ENCODE data around the gene CAT. TPM values are rescaled to one million over a fixed set of nuclear protein-coding genes. Genes with fewer than 3 reads are reported as not detected.

Gene CAT
- total RNA-seq, 4 donors from 2014 or later = 72.8 to 163 (median 84.4) TPM

GRCh38 chr11:34493468-34493867 is 54.7 kb downstream of the CAT start:
- 81% methylated on average over 8 of the region's 8 CpGs for WGBS
- DNase-seq (ENCODE audit: extremely low spot score) = no peak
- TF ChIP-seq, protein P1, sequence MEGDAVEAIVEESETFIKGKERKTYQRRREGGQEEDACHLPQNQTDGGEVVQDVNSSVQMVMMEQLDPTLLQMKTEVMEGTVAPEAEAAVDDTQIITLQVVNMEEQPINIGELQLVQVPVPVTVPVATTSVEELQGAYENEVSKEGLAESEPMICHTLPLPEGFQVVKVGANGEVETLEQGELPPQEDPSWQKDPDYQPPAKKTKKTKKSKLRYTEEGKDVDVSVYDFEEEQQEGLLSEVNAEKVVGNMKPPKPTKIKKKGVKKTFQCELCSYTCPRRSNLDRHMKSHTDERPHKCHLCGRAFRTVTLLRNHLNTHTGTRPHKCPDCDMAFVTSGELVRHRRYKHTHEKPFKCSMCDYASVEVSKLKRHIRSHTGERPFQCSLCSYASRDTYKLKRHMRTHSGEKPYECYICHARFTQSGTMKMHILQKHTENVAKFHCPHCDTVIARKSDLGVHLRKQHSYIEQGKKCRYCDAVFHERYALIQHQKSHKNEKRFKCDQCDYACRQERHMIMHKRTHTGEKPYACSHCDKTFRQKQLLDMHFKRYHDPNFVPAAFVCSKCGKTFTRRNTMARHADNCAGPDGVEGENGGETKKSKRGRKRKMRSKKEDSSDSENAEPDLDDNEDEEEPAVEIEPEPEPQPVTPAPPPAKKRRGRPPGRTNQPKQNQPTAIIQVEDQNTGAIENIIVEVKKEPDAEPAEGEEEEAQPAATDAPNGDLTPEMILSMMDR (IDR thresholded peaks at IDR 0.05) = no peak
- TF ChIP-seq POLR2AphosphoS5 (IDR thresholded peaks at IDR 0.05) (no peak), POLR2A (IDR thresholded peaks at IDR 0.05; ENCODE audit: low read depth) (no peak), EP300 (IDR thresholded peaks at IDR 0.05) (no peak)
- peaks cover 0 to 12% (median 4%) of the 10 kb centered on the region in 4 donors for H3K27me3 ChIP-seq
- H3K27ac ChIP-seq (replicated peaks in 1 of 4) = no peak overlapping the region
- no peaks in the 10 kb centered on the region for H3K9me3 ChIP-seq
- H3K4me3 ChIP-seq = no peak overlapping the region
- H3K36me3 ChIP-seq = no peaks in the 10 kb centered on the region
- intact Hi-C loops (cut with DNase I) = loop anchor here (10.0 kb wide), 2 partner anchors 129 to 319 kb away; no protein-coding TSS in a partner anchor
- H3K4me1 ChIP-seq = no peaks in the 10 kb centered on the region

DNA sequence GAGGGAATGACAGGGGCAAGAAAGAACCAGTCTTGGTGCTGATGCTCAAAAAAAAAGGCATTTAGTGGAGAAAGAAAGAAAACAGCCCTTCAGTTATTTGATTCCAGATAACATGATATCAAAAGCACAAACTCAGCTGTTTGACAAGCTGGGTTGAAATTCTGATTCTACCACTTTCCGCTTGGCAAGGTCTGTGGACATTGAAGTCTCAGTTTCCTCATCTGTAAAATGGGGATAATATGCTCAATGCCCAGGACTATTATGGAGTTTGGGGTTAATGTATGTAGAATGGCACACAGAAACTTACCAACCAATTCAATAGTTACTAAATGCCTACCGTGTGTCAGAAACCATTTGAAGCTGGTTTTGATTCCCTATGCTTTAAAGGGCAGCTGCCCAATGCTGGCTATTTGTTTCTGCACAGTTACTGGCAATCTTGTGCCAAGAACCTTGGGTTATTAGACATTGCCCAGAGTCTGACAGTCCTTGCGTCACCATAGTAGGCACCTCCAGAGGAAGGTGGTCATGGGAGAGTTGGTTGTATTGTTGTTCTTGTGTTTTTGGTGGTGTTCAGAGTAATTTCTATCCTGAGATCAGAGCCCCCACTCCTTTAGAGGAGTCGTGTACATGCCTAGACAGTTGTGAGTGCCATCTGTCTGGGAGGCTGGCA is 55.3 kb downstream of the CAT start:
- Histone ChIP-seq H3K27me3 (peaks cover 0 to 18% (median 4%) of the 10 kb centered on the region in 4 donors), H3K27ac (replicated peaks in 1 of 4) (no peak overlapping the region), H3K4me3 (no peak overlapping the region), H3K9me3 (no peaks in the 10 kb centered on the region), H3K36me3 (no peaks in the 10 kb centered on the region), H3K4me1 (no peaks in the 10 kb centered on the region)
- intact Hi-C loops (cut with DNase I) = loop anchor here (10.0 kb wide), 2 partner anchors 129 to 319 kb away; no protein-coding TSS in a partner anchor
- WGBS = 84% methylated on average over 4 of the region's 4 CpGs
- no peak for DNase-seq (ENCODE audit: extremely low spot score)
- TF ChIP-seq POLR2AphosphoS5 (IDR thresholded peaks at IDR 0.05) (no peak), POLR2A (IDR thresholded peaks at IDR 0.05; ENCODE audit: low read depth) (no peak), EP300 (IDR thresholded peaks at IDR 0.05) (no peak)
- TF ChIP-seq, protein P1 (IDR thresholded peaks at IDR 0.05) = no peak

DNA sequence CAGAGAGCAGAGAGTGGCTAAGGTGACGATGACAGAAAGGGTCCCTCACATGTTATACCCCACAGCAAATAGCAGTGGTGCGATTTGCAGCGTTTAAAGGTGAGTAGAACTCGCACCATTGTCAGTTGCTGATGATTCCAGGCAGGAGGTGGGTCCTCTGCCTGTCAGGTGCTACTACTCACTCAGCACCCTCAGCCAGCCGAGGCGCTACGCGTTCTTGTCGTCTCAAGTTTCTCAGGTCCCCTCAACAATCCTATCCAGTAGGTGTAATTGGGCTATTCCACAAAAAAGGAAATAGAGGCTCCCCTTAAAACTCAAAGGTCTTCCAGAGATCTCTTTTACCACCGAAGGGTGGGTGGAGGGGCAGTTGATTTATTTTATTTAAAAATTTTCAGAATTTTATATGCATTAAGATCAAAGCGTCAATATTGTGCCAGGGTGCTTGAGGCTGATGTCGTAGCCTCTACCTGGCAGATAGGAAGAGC is 56.5 kb downstream of the CAT start:
- intact Hi-C loops (cut with DNase I) = loop anchor here (10.0 kb wide), 2 partner anchors 130 to 320 kb away; no protein-coding TSS in a partner anchor
- Histone ChIP-seq H3K4me1 (no peaks in the 10 kb centered on the region), H3K27ac (replicated peaks in 1 of 4) (no peak overlapping the region), H3K36me3 (no peaks in the 10 kb centered on the region), H3K9me3 (no peaks in the 10 kb centered on the region), H3K4me3 (no peak overlapping the region), H3K27me3 (peaks cover 0 to 18% (median 4%) of the 10 kb centered on the region in 4 donors)
- TF ChIP-seq POLR2A (IDR thresholded peaks at IDR 0.05; ENCODE audit: low read depth) = no peak
- TF ChIP-seq EP300 (IDR thresholded peaks at IDR 0.05) = no peak
- TF ChIP-seq, protein P1 (IDR thresholded peaks at IDR 0.05) = no peak
- TF ChIP-seq POLR2AphosphoS5 (IDR thresholded peaks at IDR 0.05) = no peak
- no peak for DNase-seq (ENCODE audit: extremely low spot score)
- WGBS = 90% methylated on average over 12 of the region's 12 CpGs

DNA sequence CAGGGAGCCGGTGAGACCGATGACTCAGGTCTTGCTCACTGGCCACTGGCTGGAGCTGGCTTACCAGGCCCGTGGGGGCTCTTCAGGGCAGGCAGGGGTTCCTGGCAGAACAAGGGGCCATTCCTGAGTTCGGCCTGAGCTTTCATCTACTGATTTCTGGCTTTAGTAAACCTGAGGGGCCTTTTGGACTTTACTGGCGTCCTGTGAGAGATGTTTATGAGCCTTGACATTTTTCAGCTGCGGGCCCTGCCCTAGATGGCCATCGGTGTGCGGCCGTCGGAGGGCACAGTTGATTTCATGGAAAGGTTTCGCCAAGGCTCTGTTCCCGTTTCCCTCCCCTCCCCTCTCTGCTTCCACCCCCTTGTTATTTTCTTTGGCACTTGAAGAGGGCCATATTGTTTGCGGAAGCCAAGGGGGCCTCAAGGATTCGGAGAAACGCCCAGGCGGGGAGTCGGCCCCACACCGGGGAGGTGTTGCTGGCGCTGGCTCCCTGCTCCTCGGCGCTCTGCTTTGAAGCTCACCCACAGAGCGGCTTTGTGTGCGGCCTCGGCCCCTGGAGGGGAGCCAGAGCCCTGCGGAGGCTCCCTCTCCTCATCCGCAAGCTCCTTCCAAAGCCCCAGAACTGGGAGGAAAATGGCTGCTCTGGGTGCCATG is 57.1 kb downstream of the CAT start:
- H3K36me3 ChIP-seq = no peaks in the 10 kb centered on the region

More for the DNA sequence above, 57.1 kb downstream of the CAT start:
- Histone ChIP-seq H3K9me3 (no peaks in the 10 kb centered on the region), H3K27me3 (peaks cover 0 to 18% (median 4%) of the 10 kb centered on the region in 4 donors), H3K4me3 (no peak overlapping the region), H3K4me1 (no peaks in the 10 kb centered on the region), H3K27ac (replicated peaks in 1 of 4) (no peak overlapping the region)
- intact Hi-C loops (cut with DNase I) = loop anchor here (10.0 kb wide), 2 partner anchors 131 to 321 kb away; no protein-coding TSS in a partner anchor
- DNase-seq (ENCODE audit: extremely low spot score) = no peak
- no peak for TF ChIP-seq POLR2AphosphoS5 (IDR thresholded peaks at IDR 0.05)
- no peak for TF ChIP-seq EP300 (IDR thresholded peaks at IDR 0.05)
- no peak for TF ChIP-seq POLR2A (IDR thresholded peaks at IDR 0.05; ENCODE audit: low read depth)
- TF ChIP-seq, protein P1 (IDR thresholded peaks at IDR 0.05) = no peak
- 44% methylated on average over 25 of the region's 26 CpGs for WGBS
